ENCODE results near the gene ZFC3H1.

Gene ZFC3H1

DNA sequence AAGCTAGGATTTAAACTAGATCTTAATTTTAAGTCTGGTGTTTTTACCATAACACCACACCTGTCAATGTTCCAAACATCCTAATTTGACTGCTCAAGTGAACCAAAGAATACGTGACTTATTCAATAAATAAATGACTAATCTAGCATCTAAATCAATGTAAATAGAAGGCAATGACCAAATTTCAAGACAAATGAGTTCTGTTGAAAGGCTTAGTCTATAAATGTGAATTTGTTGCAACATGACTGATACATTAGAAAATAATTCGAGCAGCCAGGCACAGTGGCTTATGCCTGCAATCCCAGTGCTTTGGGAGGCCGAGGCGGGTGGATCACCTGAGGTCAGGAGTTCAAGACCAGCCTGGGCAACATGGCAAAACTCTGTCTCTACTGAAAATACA lies 15.1 kb downstream of the ZFC3H1 start:
- peaks cover 5% of the 10 kb centered on the region; the same call in 1 of the 2 replicates for H3K9me3 ChIP-seq (ENCODE audit: control insufficient read depth, insufficient read depth, low read length)
- no peaks in the 10 kb centered on the region for H3K4me1 ChIP-seq (ENCODE audit: control insufficient read depth, low read length)
- H3K27ac ChIP-seq (ENCODE audit: low read depth, low read length), result no peak overlapping the region
- peaks cover 92% of the 10 kb centered on the region for H3K36me3 ChIP-seq (ENCODE audit: control insufficient read depth, low read length)
- H3K4me2 ChIP-seq (ENCODE audit: low read length), result no peak overlapping the region
- no peak overlapping the region for H3K4me3 ChIP-seq (ENCODE audit: low read length)
- no peaks in the 10 kb centered on the region for H3K27me3 ChIP-seq (ENCODE audit: control insufficient read depth, low read length)
- no peak for TF ChIP-seq EZH2phosphoT487 (IDR thresholded peaks at IDR 0.05; ENCODE audit: borderline replicate concordance, low read length)
- TF ChIP-seq, protein P1, sequence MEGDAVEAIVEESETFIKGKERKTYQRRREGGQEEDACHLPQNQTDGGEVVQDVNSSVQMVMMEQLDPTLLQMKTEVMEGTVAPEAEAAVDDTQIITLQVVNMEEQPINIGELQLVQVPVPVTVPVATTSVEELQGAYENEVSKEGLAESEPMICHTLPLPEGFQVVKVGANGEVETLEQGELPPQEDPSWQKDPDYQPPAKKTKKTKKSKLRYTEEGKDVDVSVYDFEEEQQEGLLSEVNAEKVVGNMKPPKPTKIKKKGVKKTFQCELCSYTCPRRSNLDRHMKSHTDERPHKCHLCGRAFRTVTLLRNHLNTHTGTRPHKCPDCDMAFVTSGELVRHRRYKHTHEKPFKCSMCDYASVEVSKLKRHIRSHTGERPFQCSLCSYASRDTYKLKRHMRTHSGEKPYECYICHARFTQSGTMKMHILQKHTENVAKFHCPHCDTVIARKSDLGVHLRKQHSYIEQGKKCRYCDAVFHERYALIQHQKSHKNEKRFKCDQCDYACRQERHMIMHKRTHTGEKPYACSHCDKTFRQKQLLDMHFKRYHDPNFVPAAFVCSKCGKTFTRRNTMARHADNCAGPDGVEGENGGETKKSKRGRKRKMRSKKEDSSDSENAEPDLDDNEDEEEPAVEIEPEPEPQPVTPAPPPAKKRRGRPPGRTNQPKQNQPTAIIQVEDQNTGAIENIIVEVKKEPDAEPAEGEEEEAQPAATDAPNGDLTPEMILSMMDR (IDR thresholded peaks at IDR 0.05; ENCODE audit: low read depth, low read length, poor library complexity, severe bottlenecking), result no peak
- no peaks in the 10 kb centered on the region for H4K20me1 ChIP-seq (ENCODE audit: control insufficient read depth, insufficient read depth, low read depth, low read length)
- H3K79me2 ChIP-seq (ENCODE audit: control insufficient read depth, low read length), result peaks cover 69% of the 10 kb centered on the region
- H3K9me2 ChIP-seq (replicated peaks; ENCODE audit: control insufficient read depth, low read length), result no peaks in the 10 kb centered on the region
- H3F3A ChIP-seq (ENCODE audit: control insufficient read depth, insufficient read depth), result no peaks in the 10 kb centered on the region

DNA sequence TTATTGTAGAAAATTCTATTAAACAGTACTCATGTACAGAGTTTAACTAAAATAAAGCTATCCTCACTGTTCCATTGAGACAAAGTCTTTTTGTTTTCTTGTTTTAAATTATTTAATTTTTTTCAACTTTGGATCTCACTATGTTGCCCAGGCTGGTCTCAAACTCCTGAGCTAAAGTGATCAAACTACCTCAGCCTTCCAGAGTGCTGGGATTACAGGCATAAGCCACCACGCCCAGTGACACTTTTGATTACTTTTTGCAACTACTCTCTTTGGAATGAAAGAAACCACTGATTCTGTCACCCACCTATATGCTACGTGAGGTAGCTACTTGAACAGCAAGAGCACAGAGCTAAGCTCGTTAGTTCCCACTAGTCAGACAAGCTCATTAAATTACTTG lies 17.1 kb downstream of the ZFC3H1 start:
- peaks cover 49% of the 10 kb centered on the region for H3K79me2 ChIP-seq (ENCODE audit: control insufficient read depth, low read length)
- H3F3A ChIP-seq (ENCODE audit: control insufficient read depth, insufficient read depth), result peaks cover 3% of the 10 kb centered on the region
- no peak overlapping the region for H3K27ac ChIP-seq (ENCODE audit: low read depth, low read length)
- TF ChIP-seq, protein P1 (IDR thresholded peaks at IDR 0.05; ENCODE audit: low read depth, low read length, poor library complexity, severe bottlenecking), result no peak
- TF ChIP-seq EZH2phosphoT487 (IDR thresholded peaks at IDR 0.05; ENCODE audit: borderline replicate concordance, low read length), result no peak
- H3K4me1 ChIP-seq (ENCODE audit: control insufficient read depth, low read length), result no peaks in the 10 kb centered on the region
- H3K4me2 ChIP-seq (ENCODE audit: low read length), result no peak overlapping the region
- H3K4me3 ChIP-seq (ENCODE audit: low read length), result no peak overlapping the region
- no peaks in the 10 kb centered on the region for H4K20me1 ChIP-seq (ENCODE audit: control insufficient read depth, insufficient read depth, low read depth, low read length)
- no peaks in the 10 kb centered on the region for H3K27me3 ChIP-seq (ENCODE audit: control insufficient read depth, low read length)
- no peaks in the 10 kb centered on the region for H3K9me2 ChIP-seq (replicated peaks; ENCODE audit: control insufficient read depth, low read length)
- peaks cover 89% of the 10 kb centered on the region for H3K36me3 ChIP-seq (ENCODE audit: control insufficient read depth, low read length)
- no peaks in the 10 kb centered on the region for H3K9me3 ChIP-seq (ENCODE audit: control insufficient read depth, insufficient read depth, low read length)

DNA sequence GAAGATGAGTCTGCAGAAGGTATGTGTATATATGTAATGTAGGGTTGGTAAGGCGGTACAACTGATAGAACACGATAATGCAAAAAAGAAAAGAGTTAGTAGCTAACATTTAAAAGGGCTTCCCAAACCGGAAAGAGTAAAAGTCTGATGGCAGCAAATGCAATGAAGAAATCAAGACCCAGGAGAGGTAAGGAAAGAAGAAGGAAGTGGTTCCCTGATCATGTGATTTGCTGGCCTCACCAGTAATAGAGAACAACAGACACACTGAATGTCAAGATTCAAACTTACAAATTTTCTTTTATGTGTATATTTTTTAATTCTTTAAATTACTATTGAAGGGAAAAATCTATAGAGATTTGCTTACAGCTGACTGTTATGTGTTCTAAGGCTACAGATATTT lies 18.4 kb downstream of the ZFC3H1 start:
- H3K9me3 ChIP-seq (ENCODE audit: control insufficient read depth, insufficient read depth, low read length), result no peaks in the 10 kb centered on the region
- peaks cover 87% of the 10 kb centered on the region for H3K36me3 ChIP-seq (ENCODE audit: control insufficient read depth, low read length)
- no peaks in the 10 kb centered on the region for H3K9me2 ChIP-seq (replicated peaks; ENCODE audit: control insufficient read depth, low read length)
- no peaks in the 10 kb centered on the region for H4K20me1 ChIP-seq (ENCODE audit: control insufficient read depth, insufficient read depth, low read depth, low read length)
- H3K4me2 ChIP-seq (ENCODE audit: low read length), result no peak overlapping the region
- H3K4me3 ChIP-seq (ENCODE audit: low read length), result no peak overlapping the region
- no peaks in the 10 kb centered on the region for H3K27me3 ChIP-seq (ENCODE audit: control insufficient read depth, low read length)
- peaks cover 3% of the 10 kb centered on the region for H3F3A ChIP-seq (ENCODE audit: control insufficient read depth, insufficient read depth)
- no peaks in the 10 kb centered on the region for H3K4me1 ChIP-seq (ENCODE audit: control insufficient read depth, low read length)
- H3K79me2 ChIP-seq (ENCODE audit: control insufficient read depth, low read length), result peaks cover 37% of the 10 kb centered on the region
- H3K27ac ChIP-seq (ENCODE audit: low read depth, low read length), result no peak overlapping the region
- TF ChIP-seq EZH2phosphoT487 (IDR thresholded peaks at IDR 0.05; ENCODE audit: borderline replicate concordance, low read length), result no peak
- TF ChIP-seq, protein P1 (IDR thresholded peaks at IDR 0.05; ENCODE audit: low read depth, low read length, poor library complexity, severe bottlenecking), result no peak
